K562 (cell line): ENCODE data around the gene TRAP1. TPM values are rescaled to one million over a fixed set of nuclear protein-coding genes. Genes with fewer than 3 reads are reported as not detected.

ENCODE experiments used
- BRF1 ChIP-seq: IDR thresholded peaks from 3 replicates; pipeline ENCODE4 v1.6.1; 2011; ENCODE audit warnings: borderline replicate concordance, mild to moderate bottlenecking; ENCODE audit not compliant: insufficient read length; ENCODE audit errors: extremely low read depth
- CC2D1A ChIP-seq: fragments of 450-650 bp; IDR thresholded peaks from 2 replicates; pipeline ENCODE4 v1.6.1; 2017; ENCODE audit warnings: mild to moderate bottlenecking
- IFI16 ChIP-seq: fragments of 250-450 bp; sonication (Bioruptor Pico); IDR thresholded peaks from 2 replicates; pipeline ENCODE4 v2.1.2; 2022; ENCODE audit warnings: mild to moderate bottlenecking, inconsistent platforms
- MTA3 ChIP-seq: fragments of 450-650 bp; formaldehyde crosslinking; IDR thresholded peaks from 2 replicates; pipeline ENCODE4 v1.6.1; 2017; ENCODE audit warnings: mild to moderate bottlenecking, borderline replicate concordance
- PCBP2 ChIP-seq: fragments of 200-400 bp; formaldehyde crosslinking; IDR thresholded peaks from 2 replicates; pipeline ENCODE4 v1.6.1; 2018; ENCODE audit warnings: low read length, low read depth, mild to moderate bottlenecking, moderate library complexity; ENCODE audit not compliant: poor library complexity, severe bottlenecking
- PHF8 ChIP-seq: fragments of 200-600 bp; sonication (generic); IDR thresholded peaks from 2 replicates; pipeline ENCODE4 v1.6.1; 2012; ENCODE audit warnings: mixed run types, mild to moderate bottlenecking, inconsistent platforms, low read length, moderate library complexity, borderline replicate concordance
- PYGO2 ChIP-seq: fragments of 450-650 bp; IDR thresholded peaks from 2 replicates; pipeline ENCODE4 v1.6.1; 2016; ENCODE audit warnings: mild to moderate bottlenecking, missing genetic modification characterization, moderate library complexity, missing compliant biosample characterization
- ZNF282 ChIP-seq: sonication (generic); formaldehyde crosslinking; IDR thresholded peaks from 2 replicates; pipeline ENCODE4 v1.8.1; 2023; ENCODE audit warnings: missing genetic modification reagents
- ZNF778 ChIP-seq: fragments of 450-650 bp; formaldehyde crosslinking; IDR thresholded peaks from 2 replicates; pipeline ENCODE4 v1.4.0; 2020; ENCODE audit warnings: mild to moderate bottlenecking, moderate library complexity
- polyA plus RNA-seq, 8 experiments: library from polyadenylated mRNA; depleted of rRNA in 4 of 8; stranded (reverse) in 5 of 8; unstranded in 3 of 8; fragments of >200 nt; fragmentation: Nextera tagmentation in 2 of 8; fragmentation: Illumina TruSeq in 1 of 8; extraction: Ambion mirVana in 2 of 8; extraction: Trizol in 1 of 8; gene quantifications; 2 replicates each; pipeline versions ENCODE4 v1.2.1 to v1.2.3, GENCODE V29; 2011 to 2014; ENCODE audit warnings: inconsistent platforms in 1 of 8, missing spikeins in 1 of 8
- total RNA-seq, 7 experiments: library from RNA; depleted of rRNA in 6 of 7; stranded (reverse); fragments of >200 nt in 6 of 7; fragmentation: Illumina TruSeq in 2 of 7; extraction: Trizol in 2 of 7; gene quantifications; 2 replicates each; pipeline versions ENCODE4 v1.2.1 to v1.2.3, GENCODE V29; 2011 to 2021; ENCODE audit warnings: low replicate concordance in 1 of 7
- TF ChIP-seq, protein P1 (sequence below): fragments of 450-650 bp; IDR thresholded peaks from 2 replicates; pipeline ENCODE4 v1.6.1; 2016; ENCODE audit warnings: missing biosample characterization, missing genetic modification characterization
- TF ChIP-seq, protein P2 (sequence below): sonication (generic); formaldehyde crosslinking; IDR thresholded peaks from 2 replicates; pipeline ENCODE4 v1.8.1; 2023; ENCODE audit warnings: mild to moderate bottlenecking, missing genetic modification reagents
- TF ChIP-seq, protein P3 (sequence below): sonication (generic); formaldehyde crosslinking; IDR thresholded peaks from 2 replicates; pipeline ENCODE4 v1.8.0; 2022; ENCODE audit warnings: mild to moderate bottlenecking, missing genetic modification reagents, borderline replicate concordance
- TF ChIP-seq, protein P4 (sequence below): sonication (generic); formaldehyde crosslinking; IDR thresholded peaks from 2 replicates; pipeline ENCODE4 v1.8.0; 2023; ENCODE audit warnings: missing genetic modification reagents, mild to moderate bottlenecking, borderline replicate concordance

Gene TRAP1
- total and polyA plus RNA-seq, 9 of the 15 experiments (the other 6 are each of a cell fraction or from before 2014, with no cell fraction given): 19.1 to 436 (median 301) TPM

DNA sequence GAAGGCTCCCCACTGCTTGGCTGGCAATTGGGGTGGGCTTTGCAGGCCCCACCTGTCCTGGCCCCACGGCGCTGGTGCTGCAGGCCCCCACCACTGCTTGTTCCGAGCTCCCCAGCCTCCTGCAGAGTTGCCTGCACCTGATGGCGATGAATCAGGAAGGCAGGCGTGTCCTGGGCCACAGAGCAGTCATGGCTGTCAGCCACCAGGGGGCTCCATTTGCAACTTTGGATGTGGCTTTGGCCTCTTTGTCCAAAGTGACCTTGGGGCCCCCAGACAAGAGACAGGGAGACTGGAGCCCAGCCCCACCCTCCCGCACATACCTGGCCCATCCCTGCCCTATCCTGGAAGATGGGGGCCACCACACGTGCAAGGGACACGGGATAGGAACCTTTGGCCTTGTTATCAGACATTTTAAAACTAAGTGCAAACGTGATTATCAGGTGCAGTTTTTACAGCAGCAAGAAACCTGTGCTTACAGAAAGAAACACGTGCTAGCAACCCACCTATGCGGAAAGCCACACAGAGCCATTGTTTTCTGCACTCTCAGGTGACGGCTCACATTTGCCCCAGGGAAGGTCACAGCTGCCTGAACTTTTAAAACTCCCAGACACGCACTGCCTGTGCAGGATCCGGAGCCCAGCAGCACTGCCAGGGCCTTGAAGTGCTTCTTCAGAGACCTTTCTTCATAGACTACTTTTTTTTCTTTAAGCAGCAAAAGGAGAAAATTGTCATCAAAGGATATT lies 62.9 kb downstream of the TRAP1 start, which contains the start of gene DNASE1 (continued):
- TF ChIP-seq, protein P1, sequence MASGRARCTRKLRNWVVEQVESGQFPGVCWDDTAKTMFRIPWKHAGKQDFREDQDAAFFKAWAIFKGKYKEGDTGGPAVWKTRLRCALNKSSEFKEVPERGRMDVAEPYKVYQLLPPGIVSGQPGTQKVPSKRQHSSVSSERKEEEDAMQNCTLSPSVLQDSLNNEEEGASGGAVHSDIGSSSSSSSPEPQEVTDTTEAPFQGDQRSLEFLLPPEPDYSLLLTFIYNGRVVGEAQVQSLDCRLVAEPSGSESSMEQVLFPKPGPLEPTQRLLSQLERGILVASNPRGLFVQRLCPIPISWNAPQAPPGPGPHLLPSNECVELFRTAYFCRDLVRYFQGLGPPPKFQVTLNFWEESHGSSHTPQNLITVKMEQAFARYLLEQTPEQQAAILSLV (tag): no peak
- TF ChIP-seq BRF1: no peak
- TF ChIP-seq, protein P2, sequence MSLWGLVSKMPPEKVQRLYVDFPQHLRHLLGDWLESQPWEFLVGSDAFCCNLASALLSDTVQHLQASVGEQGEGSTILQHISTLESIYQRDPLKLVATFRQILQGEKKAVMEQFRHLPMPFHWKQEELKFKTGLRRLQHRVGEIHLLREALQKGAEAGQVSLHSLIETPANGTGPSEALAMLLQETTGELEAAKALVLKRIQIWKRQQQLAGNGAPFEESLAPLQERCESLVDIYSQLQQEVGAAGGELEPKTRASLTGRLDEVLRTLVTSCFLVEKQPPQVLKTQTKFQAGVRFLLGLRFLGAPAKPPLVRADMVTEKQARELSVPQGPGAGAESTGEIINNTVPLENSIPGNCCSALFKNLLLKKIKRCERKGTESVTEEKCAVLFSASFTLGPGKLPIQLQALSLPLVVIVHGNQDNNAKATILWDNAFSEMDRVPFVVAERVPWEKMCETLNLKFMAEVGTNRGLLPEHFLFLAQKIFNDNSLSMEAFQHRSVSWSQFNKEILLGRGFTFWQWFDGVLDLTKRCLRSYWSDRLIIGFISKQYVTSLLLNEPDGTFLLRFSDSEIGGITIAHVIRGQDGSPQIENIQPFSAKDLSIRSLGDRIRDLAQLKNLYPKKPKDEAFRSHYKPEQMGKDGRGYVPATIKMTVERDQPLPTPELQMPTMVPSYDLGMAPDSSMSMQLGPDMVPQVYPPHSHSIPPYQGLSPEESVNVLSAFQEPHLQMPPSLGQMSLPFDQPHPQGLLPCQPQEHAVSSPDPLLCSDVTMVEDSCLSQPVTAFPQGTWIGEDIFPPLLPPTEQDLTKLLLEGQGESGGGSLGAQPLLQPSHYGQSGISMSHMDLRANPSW (CRISPR knock-in tag): no peak
- TF ChIP-seq ZNF282 (CRISPR knock-in tag): no peak
- TF ChIP-seq, protein P3, sequence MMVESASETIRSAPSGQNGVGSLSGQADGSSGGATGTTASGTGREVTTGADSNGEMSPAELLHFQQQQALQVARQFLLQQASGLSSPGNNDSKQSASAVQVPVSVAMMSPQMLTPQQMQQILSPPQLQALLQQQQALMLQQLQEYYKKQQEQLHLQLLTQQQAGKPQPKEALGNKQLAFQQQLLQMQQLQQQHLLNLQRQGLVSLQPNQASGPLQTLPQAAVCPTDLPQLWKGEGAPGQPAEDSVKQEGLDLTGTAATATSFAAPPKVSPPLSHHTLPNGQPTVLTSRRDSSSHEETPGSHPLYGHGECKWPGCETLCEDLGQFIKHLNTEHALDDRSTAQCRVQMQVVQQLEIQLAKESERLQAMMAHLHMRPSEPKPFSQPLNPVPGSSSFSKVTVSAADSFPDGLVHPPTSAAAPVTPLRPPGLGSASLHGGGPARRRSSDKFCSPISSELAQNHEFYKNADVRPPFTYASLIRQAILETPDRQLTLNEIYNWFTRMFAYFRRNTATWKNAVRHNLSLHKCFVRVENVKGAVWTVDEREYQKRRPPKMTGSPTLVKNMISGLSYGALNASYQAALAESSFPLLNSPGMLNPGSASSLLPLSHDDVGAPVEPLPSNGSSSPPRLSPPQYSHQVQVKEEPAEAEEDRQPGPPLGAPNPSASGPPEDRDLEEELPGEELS: no peak
- TF ChIP-seq, protein P4, sequence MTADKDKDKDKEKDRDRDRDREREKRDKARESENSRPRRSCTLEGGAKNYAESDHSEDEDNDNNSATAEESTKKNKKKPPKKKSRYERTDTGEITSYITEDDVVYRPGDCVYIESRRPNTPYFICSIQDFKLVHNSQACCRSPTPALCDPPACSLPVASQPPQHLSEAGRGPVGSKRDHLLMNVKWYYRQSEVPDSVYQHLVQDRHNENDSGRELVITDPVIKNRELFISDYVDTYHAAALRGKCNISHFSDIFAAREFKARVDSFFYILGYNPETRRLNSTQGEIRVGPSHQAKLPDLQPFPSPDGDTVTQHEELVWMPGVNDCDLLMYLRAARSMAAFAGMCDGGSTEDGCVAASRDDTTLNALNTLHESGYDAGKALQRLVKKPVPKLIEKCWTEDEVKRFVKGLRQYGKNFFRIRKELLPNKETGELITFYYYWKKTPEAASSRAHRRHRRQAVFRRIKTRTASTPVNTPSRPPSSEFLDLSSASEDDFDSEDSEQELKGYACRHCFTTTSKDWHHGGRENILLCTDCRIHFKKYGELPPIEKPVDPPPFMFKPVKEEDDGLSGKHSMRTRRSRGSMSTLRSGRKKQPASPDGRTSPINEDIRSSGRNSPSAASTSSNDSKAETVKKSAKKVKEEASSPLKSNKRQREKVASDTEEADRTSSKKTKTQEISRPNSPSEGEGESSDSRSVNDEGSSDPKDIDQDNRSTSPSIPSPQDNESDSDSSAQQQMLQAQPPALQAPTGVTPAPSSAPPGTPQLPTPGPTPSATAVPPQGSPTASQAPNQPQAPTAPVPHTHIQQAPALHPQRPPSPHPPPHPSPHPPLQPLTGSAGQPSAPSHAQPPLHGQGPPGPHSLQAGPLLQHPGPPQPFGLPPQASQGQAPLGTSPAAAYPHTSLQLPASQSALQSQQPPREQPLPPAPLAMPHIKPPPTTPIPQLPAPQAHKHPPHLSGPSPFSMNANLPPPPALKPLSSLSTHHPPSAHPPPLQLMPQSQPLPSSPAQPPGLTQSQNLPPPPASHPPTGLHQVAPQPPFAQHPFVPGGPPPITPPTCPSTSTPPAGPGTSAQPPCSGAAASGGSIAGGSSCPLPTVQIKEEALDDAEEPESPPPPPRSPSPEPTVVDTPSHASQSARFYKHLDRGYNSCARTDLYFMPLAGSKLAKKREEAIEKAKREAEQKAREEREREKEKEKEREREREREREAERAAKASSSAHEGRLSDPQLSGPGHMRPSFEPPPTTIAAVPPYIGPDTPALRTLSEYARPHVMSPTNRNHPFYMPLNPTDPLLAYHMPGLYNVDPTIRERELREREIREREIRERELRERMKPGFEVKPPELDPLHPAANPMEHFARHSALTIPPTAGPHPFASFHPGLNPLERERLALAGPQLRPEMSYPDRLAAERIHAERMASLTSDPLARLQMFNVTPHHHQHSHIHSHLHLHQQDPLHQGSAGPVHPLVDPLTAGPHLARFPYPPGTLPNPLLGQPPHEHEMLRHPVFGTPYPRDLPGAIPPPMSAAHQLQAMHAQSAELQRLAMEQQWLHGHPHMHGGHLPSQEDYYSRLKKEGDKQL (CRISPR knock-in tag): no peak
- TF ChIP-seq PCBP2: no peak
- TF ChIP-seq ZNF778 (CRISPR knock-in tag): no peak
- TF ChIP-seq PYGO2 (tag): no peak
- no peak for TF ChIP-seq CC2D1A
- no peak for TF ChIP-seq PHF8
- TF ChIP-seq MTA3: 0 out of 2 replicates have a peak, but pooled peaks have one; percentile 32
- no peak for TF ChIP-seq IFI16 (CRISPR knock-in tag)
